ENCODE measurements around the gene PPP3R2. TPM values are rescaled to one million over a fixed set of nuclear protein-coding genes. Genes with fewer than 3 reads are reported as not detected.

PPP3R2 gene
- total RNA-seq, 1 experiment from 2014 or later, result not detected

GRCh38 chr9:101587332-101588043 is 7.3 kb downstream of the PPP3R2 start:
- Histone ChIP-seq H3K9me2 (replicated peaks; ENCODE audit: low read length) (no peaks in the 10 kb centered on the region), H3K4me3 (ENCODE audit: low read length) (no peak overlapping the region), H4K20me1 (ENCODE audit: low read length) (no peaks in the 10 kb centered on the region), H3F3A (ENCODE audit: low read length, unreplicated experiment) (no peaks in the 10 kb centered on the region), H3K4me2 (ENCODE audit: low read length) (no peak overlapping the region), H3K9me3 (ENCODE audit: low read length) (no peaks in the 10 kb centered on the region), H3K27me3 (ENCODE audit: low read length) (no peaks in the 10 kb centered on the region), H3K36me3 (ENCODE audit: low read depth, low read length) (no peaks in the 10 kb centered on the region), H3K4me1 (ENCODE audit: insufficient read depth, low read length) (peaks cover 3% of the 10 kb centered on the region; the same call in 1 of the 2 replicates), H3K9ac (ENCODE audit: low read length) (no peak overlapping the region), H3K79me2 (ENCODE audit: low read length) (no peaks in the 10 kb centered on the region), H3K27ac (ENCODE audit: low read length) (no peak overlapping the region), H2AFZ (ENCODE audit: low read length) (no peak overlapping the region)
- ChIA-PET CTCF (no interaction called here), POLR2A (ENCODE audit: unreplicated experiment) (no interaction called here)
- TF ChIP-seq EZH2 (IDR thresholded peaks at IDR 0.05; ENCODE audit: low read length, unreplicated experiment) (no peak), EZH2phosphoT487 (IDR thresholded peaks at IDR 0.05; ENCODE audit: borderline replicate concordance, low read length) (no peak)
- TF ChIP-seq, protein P1, sequence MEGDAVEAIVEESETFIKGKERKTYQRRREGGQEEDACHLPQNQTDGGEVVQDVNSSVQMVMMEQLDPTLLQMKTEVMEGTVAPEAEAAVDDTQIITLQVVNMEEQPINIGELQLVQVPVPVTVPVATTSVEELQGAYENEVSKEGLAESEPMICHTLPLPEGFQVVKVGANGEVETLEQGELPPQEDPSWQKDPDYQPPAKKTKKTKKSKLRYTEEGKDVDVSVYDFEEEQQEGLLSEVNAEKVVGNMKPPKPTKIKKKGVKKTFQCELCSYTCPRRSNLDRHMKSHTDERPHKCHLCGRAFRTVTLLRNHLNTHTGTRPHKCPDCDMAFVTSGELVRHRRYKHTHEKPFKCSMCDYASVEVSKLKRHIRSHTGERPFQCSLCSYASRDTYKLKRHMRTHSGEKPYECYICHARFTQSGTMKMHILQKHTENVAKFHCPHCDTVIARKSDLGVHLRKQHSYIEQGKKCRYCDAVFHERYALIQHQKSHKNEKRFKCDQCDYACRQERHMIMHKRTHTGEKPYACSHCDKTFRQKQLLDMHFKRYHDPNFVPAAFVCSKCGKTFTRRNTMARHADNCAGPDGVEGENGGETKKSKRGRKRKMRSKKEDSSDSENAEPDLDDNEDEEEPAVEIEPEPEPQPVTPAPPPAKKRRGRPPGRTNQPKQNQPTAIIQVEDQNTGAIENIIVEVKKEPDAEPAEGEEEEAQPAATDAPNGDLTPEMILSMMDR (conservative IDR thresholded peaks at IDR 0.05; ENCODE audit: low read depth, low read length), result no peak
- DNase-seq, result no peak
- intact Hi-C loops (cut with micrococcal nuclease), result no loop called here
- no peak for ATAC-seq
- no TSS peak for BruUV-seq (replicated peaks)

GRCh38 chr9:101586651-101587050 is 8.1 kb downstream of the PPP3R2 start:
- CTCF ChIA-PET, result no interaction called here
- Histone ChIP-seq H3K9me2 (replicated peaks; ENCODE audit: low read length) (no peaks in the 10 kb centered on the region), H3K36me3 (ENCODE audit: low read depth, low read length) (no peaks in the 10 kb centered on the region), H3K79me2 (ENCODE audit: low read length) (no peaks in the 10 kb centered on the region), H3K4me1 (ENCODE audit: insufficient read depth, low read length) (peaks cover 3% of the 10 kb centered on the region; the same call in 1 of the 2 replicates), H3K4me2 (ENCODE audit: low read length) (no peak overlapping the region), H3K27me3 (ENCODE audit: low read length) (no peaks in the 10 kb centered on the region), H4K20me1 (ENCODE audit: low read length) (no peaks in the 10 kb centered on the region), H3K27ac (ENCODE audit: low read length) (no peak overlapping the region), H2AFZ (ENCODE audit: low read length) (no peak overlapping the region), H3K4me3 (ENCODE audit: low read length) (no peak overlapping the region), H3K9me3 (ENCODE audit: low read length) (no peaks in the 10 kb centered on the region), H3F3A (ENCODE audit: low read length, unreplicated experiment) (no peaks in the 10 kb centered on the region), H3K9ac (ENCODE audit: low read length) (no peak overlapping the region)
- POLR2A ChIA-PET (ENCODE audit: unreplicated experiment), result no interaction called here
- TF ChIP-seq, protein P1 (conservative IDR thresholded peaks at IDR 0.05; ENCODE audit: low read depth, low read length), result no peak
- no peak for TF ChIP-seq EZH2phosphoT487 (IDR thresholded peaks at IDR 0.05; ENCODE audit: borderline replicate concordance, low read length)
- no peak for TF ChIP-seq EZH2 (IDR thresholded peaks at IDR 0.05; ENCODE audit: low read length, unreplicated experiment)
- no peak for ATAC-seq
- no peak for DNase-seq
- intact Hi-C loops (cut with micrococcal nuclease), result no loop called here
- BruUV-seq (replicated peaks), result no TSS peak

DNA sequence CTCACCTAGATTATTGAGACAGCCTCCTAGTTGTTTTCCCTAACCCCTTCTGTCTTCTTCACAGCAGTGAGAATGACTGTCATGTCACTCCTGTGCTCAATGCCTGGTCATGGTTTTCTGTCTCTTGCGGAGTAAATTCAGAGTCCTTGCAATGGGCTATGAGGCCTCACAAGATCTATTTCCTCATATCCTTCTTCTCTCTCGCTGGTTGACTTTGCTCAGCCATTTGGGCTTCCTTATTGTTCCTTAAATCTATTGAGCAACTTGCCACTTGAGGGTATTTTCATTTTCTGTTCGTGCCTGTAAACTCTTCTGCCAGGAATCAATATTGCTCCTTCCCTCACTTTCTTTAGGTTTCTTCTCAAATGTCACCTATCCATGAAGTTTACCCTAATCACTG is 9.0 kb downstream of the PPP3R2 start:
- Histone ChIP-seq H3K4me3 (ENCODE audit: low read length) (no peak overlapping the region), H4K20me1 (ENCODE audit: low read length) (no peaks in the 10 kb centered on the region), H3K9ac (ENCODE audit: low read length) (no peak overlapping the region), H3K27me3 (ENCODE audit: low read length) (no peaks in the 10 kb centered on the region), H2AFZ (ENCODE audit: low read length) (no peak overlapping the region), H3K36me3 (ENCODE audit: low read depth, low read length) (no peaks in the 10 kb centered on the region), H3K4me1 (ENCODE audit: insufficient read depth, low read length) (peaks cover 3% of the 10 kb centered on the region; the same call in 1 of the 2 replicates), H3K27ac (ENCODE audit: low read length) (no peak overlapping the region), H3K4me2 (ENCODE audit: low read length) (no peak overlapping the region), H3K9me2 (replicated peaks; ENCODE audit: low read length) (no peaks in the 10 kb centered on the region), H3K79me2 (ENCODE audit: low read length) (no peaks in the 10 kb centered on the region), H3K9me3 (ENCODE audit: low read length) (no peaks in the 10 kb centered on the region), H3F3A (ENCODE audit: low read length, unreplicated experiment) (no peaks in the 10 kb centered on the region)
- ChIA-PET POLR2A (ENCODE audit: unreplicated experiment) (no interaction called here), CTCF (no interaction called here)
- DNase-seq (no peak), ATAC-seq (no peak)
- TF ChIP-seq EZH2 (IDR thresholded peaks at IDR 0.05; ENCODE audit: low read length, unreplicated experiment) (no peak), EZH2phosphoT487 (IDR thresholded peaks at IDR 0.05; ENCODE audit: borderline replicate concordance, low read length) (no peak)
- TF ChIP-seq, protein P1 (conservative IDR thresholded peaks at IDR 0.05; ENCODE audit: low read depth, low read length), result no peak
- BruUV-seq (replicated peaks), result no TSS peak
- intact Hi-C loops (cut with micrococcal nuclease), result no loop called here

Measured in PC-3 (cell line).